IMR-90 (cell line): ENCODE measurements around the gene DLGAP4. TPM values are rescaled to one million over a fixed set of nuclear protein-coding genes. Genes with fewer than 3 reads are reported as not detected.

Experiments
- ATAC-seq: fragments of 200-7000 bp; cut with Tn5 transposase; 2 replicates; pipeline ENCODE4 v1.9.1; 2020; ENCODE audit warnings: low read depth, mild to moderate bottlenecking, moderate library complexity
- BruUV-seq: library from RNA; stranded (reverse); fragments of 400-500 nt; replicated peaks from 2 replicates; lab custom pipeline; 2021; lab: Mats Ljungman, UMichigan
- CTCF ChIA-PET: fragments of 300-600 bp; formaldehyde crosslinking; extraction: SDS; loops from one replicate; lab custom pipeline; 2021; ENCODE audit warnings: antibody characterized with exemption; lab: Yijun Ruan, JAX
- POLR2A ChIA-PET: fragments of 300-600 bp; sonication (Branson Sonifier 250); formaldehyde crosslinking; loops from one replicate; lab custom pipeline; 2022; ENCODE audit warnings: antibody characterized with exemption; ENCODE audit not compliant: unreplicated experiment; lab: Charles Lee
- DNase-seq: peaks from one replicate; pipeline ENCODE4 v3.0.0; 2013
- H2AFZ ChIP-seq: replicated peaks from 2 replicates; pipeline ENCODE3; 2013; ENCODE audit warnings: low read length, mild to moderate bottlenecking; ENCODE audit not compliant: poor library complexity
- H2AK5ac ChIP-seq: 2 replicates; pipeline ENCODE4 v1.6.1; 2013; ENCODE audit warnings: low read depth, low read length, inconsistent platforms
- H2AK9ac ChIP-seq: replicated peaks from 2 replicates; pipeline ENCODE3; 2013; ENCODE audit warnings: mild to moderate bottlenecking, low read depth, low read length, moderate library complexity; ENCODE audit not compliant: poor library complexity
- H2BK120ac ChIP-seq: 2 replicates; pipeline ENCODE4 v1.6.1; 2013; ENCODE audit warnings: low read depth, low read length, inconsistent platforms
- H2BK15ac ChIP-seq: 3 replicates; pipeline ENCODE4 v1.6.1; 2013; ENCODE audit warnings: low read depth, low read length, inconsistent platforms
- H2BK20ac ChIP-seq: 2 replicates; pipeline ENCODE4 v1.6.1; 2013; ENCODE audit warnings: low read depth, mild to moderate bottlenecking, inconsistent platforms, low read length, moderate library complexity
- H2BK5ac ChIP-seq: 2 replicates; pipeline ENCODE4 v1.6.1; 2013; ENCODE audit warnings: mild to moderate bottlenecking, low read depth, low read length, inconsistent platforms; ENCODE audit not compliant: poor library complexity, severe bottlenecking
- H3K14ac ChIP-seq: replicated peaks from 2 replicates; pipeline ENCODE4 v1.6.1; 2013; ENCODE audit warnings: low read depth, low read length, inconsistent platforms
- H3K18ac ChIP-seq: 2 replicates; pipeline ENCODE4 v1.6.1; 2013; ENCODE audit warnings: low read depth, low read length, control low read depth
- H3K23ac ChIP-seq: 2 replicates; pipeline ENCODE4 v1.6.1; 2013; ENCODE audit warnings: low read depth, low read length, inconsistent platforms
- H3K27ac ChIP-seq: 2 replicates; pipeline ENCODE4 v1.5.1; 2013; ENCODE audit warnings: mild to moderate bottlenecking, control low read depth, low read length; ENCODE audit not compliant: insufficient read depth
- H3K27me3 ChIP-seq: 2 replicates; pipeline ENCODE4 v1.6.1; 2013; ENCODE audit warnings: low read length; ENCODE audit not compliant: control insufficient read depth, insufficient read depth
- H3K36me3 ChIP-seq: 2 replicates; pipeline ENCODE4 v1.6.1; 2013; ENCODE audit warnings: low read length, mixed read lengths; ENCODE audit not compliant: control insufficient read depth, insufficient read depth
- H3K4ac ChIP-seq: 2 replicates; pipeline ENCODE4 v1.6.1; 2013; ENCODE audit warnings: low read depth, low read length, inconsistent platforms
- H3K4me1 ChIP-seq: 2 replicates; pipeline ENCODE4 v1.6.1; 2013; ENCODE audit warnings: low read length, mixed read lengths; ENCODE audit not compliant: control insufficient read depth, insufficient read depth
- H3K4me2 ChIP-seq: 2 replicates; pipeline ENCODE4 v1.6.1; 2013; ENCODE audit warnings: low read depth, mild to moderate bottlenecking, control low read depth, low read length, moderate library complexity
- H3K4me3 ChIP-seq: 2 replicates; pipeline ENCODE4 v1.5.1; 2013; ENCODE audit warnings: low read depth, mild to moderate bottlenecking, control low read depth, low read length, moderate library complexity; ENCODE audit not compliant: insufficient read depth
- H3K56ac ChIP-seq: 2 replicates; pipeline ENCODE4 v1.6.1; 2013; ENCODE audit warnings: low read length, inconsistent platforms; ENCODE audit not compliant: insufficient read depth; ENCODE audit errors: extremely low read depth
- H3K79me1 ChIP-seq, 2 experiments: 2 replicates each; pipeline ENCODE4 v1.6.1; 2013; ENCODE audit warnings: low read length in 2 of 2, inconsistent platforms in 1 of 2, low read depth in 1 of 2
- H3K9ac ChIP-seq: 2 replicates; pipeline ENCODE4 v1.6.1; 2013; ENCODE audit warnings: low read depth, low read length, control low read depth
- H3K9me1 ChIP-seq: 2 replicates; pipeline ENCODE4 v1.6.1; 2013; ENCODE audit warnings: low read length, inconsistent platforms; ENCODE audit not compliant: insufficient read depth
- H3K9me3 ChIP-seq: 2 replicates; pipeline ENCODE4 v1.6.1; 2013; ENCODE audit warnings: low read length; ENCODE audit not compliant: control insufficient read depth, insufficient read depth
- H4K20me1 ChIP-seq: 2 replicates; pipeline ENCODE4 v1.6.1; 2013; ENCODE audit warnings: low read length, inconsistent platforms; ENCODE audit not compliant: insufficient read depth
- H4K5ac ChIP-seq: 2 replicates; pipeline ENCODE4 v1.6.1; 2013; ENCODE audit warnings: mild to moderate bottlenecking, low read depth, low read length, control low read depth
- H4K8ac ChIP-seq, 2 experiments: 2 replicates each; pipeline ENCODE4 v1.6.1; 2013; ENCODE audit warnings: low read depth in 2 of 2, low read length in 2 of 2, control low read depth in 1 of 2, inconsistent platforms in 1 of 2
- H4K91ac ChIP-seq: 2 replicates; pipeline ENCODE4 v1.6.1; 2013; ENCODE audit warnings: low read depth, low read length, inconsistent platforms; ENCODE audit not compliant: insufficient read depth
- BHLHE40 ChIP-seq: fragments of 150-350 bp; IDR thresholded peaks from 2 replicates; pipeline ENCODE4 v1.6.1; 2016; ENCODE audit warnings: mild to moderate bottlenecking, low read depth, low read length
- CHD1 ChIP-seq: IDR thresholded peaks from 2 replicates; pipeline ENCODE4 v1.6.1; 2012; ENCODE audit warnings: low read depth, low read length, improper control_type of control experiment
- ELK1 ChIP-seq: fragments of 150-350 bp; IDR thresholded peaks from 2 replicates; pipeline ENCODE4 v1.6.1; 2016; ENCODE audit warnings: low read depth, mild to moderate bottlenecking, low read length, moderate library complexity, borderline replicate concordance
- FOS ChIP-seq: fragments of 150-350 bp; IDR thresholded peaks from 2 replicates; pipeline ENCODE4 v1.6.1; 2016; ENCODE audit warnings: low read depth, low read length
- MAZ ChIP-seq: IDR thresholded peaks from 2 replicates; pipeline ENCODE4 v1.6.1; 2012; ENCODE audit warnings: low read depth, mild to moderate bottlenecking, low read length, improper control_type of control experiment, moderate library complexity, borderline replicate concordance
- NFE2L2 ChIP-seq: fragments of 150-350 bp; IDR thresholded peaks from 2 replicates; pipeline ENCODE4 v1.6.1; 2016; ENCODE audit warnings: low read depth, mild to moderate bottlenecking, low read length
- POLR2A ChIP-seq: IDR thresholded peaks from 2 replicates; pipeline ENCODE4 v1.6.1; 2012; ENCODE audit warnings: mild to moderate bottlenecking, low read depth, low read length
- RCOR1 ChIP-seq: IDR thresholded peaks from 2 replicates; pipeline ENCODE4 v1.6.1; 2012; ENCODE audit warnings: mild to moderate bottlenecking, low read length, improper control_type of control experiment; ENCODE audit not compliant: insufficient replicate concordance
- WGBS, 2 experiments: methylation state at CpG; one replicate each; pipeline versions ENCODE4 v1.1.5 to v1.1.7; 2013; ENCODE audit warnings: missing lambda C conversion rate in 2 of 2; ENCODE audit not compliant: insufficient read length in 1 of 2; ENCODE audit errors: extremely low coverage in 2 of 2; 5-methylcytosine and 5-hydroxymethylcytosine counted together
- dilution Hi-C: fragments of 300-500 bp; cut with HindIII; formaldehyde crosslinking; loops from one replicate; pipeline ENCODE4 v1.14.3; 2018; ENCODE audit warnings: low sequenced_read_pairs; ENCODE audit not compliant: unreplicated experiment
- in situ Hi-C: fragments of 300-500 bp; cut with MboI; formaldehyde crosslinking; loops from 3 replicates; pipeline ENCODE4 v1.14.3; 2019; ENCODE audit warnings: low sequenced_read_pairs, inconsistent platforms, mixed read lengths
- intact Hi-C: fragments of 100-400 bp; cut with micrococcal nuclease; formaldehyde crosslinking; loops from 2 replicates; pipeline ENCODE4 v1.10.0; 2022
- polyA plus RNA-seq, 3 experiments: library from polyadenylated mRNA; depleted of rRNA; stranded (reverse); fragments of >200 nt; gene quantifications; 2 replicates each; pipeline ENCODE4 v1.2.3, GENCODE V29; 2012; ENCODE audit warnings: low replicate concordance in 1 of 3
- total RNA-seq: library from RNA; depleted of rRNA; stranded (reverse); fragments of >200 nt; gene quantifications from 2 replicates; pipeline ENCODE4 v1.2.3, GENCODE V29; 2012

DLGAP4 gene
- total and polyA plus RNA-seq, 2 of the 4 experiments (the other 2 are of a cell fraction) = 32.3 to 73.2 TPM

DNA sequence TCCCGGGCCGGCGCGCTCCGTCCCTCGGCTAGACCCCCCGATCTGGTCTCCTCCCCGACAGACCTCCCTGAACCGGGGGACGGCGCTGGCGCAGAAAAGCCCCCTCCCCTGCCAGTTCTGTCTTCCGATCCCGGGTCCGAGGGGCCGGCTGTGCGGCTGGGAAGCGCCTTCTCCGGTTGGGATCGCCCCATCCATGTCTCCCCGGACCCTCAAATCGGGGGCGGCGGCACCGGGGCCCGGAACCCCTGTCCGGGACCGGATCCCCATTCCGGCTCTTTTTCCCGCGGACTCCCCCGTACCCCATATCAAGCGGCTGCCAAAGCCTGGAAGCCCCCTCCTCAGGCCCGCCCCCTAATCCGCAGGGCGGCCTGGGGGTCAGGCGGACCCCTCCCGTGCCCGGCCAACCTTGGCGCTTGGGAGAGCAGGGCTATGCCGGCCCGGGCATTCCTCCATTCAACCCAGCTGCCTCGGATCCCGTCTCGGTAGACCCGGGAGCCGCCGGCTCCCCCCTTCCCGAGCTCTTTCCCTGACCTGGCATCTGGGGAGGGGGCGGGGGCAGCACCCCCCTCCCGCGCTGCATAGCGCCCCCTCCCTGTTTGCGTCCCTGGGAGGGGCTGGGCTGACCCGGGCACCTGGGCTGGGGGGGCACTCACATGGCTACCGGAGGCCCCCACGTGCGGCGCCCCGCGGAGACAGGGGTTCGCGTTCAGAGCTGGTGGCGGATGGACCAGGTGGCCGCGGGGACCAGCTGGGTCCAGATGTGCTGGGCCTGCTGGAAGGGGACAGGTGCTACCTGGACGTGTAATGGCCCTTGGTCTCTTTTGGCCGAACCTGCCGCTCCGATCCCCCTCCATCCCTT lies 643 bp downstream of the DLGAP4 start:
- H3K4me3 ChIP-seq = no peak overlapping the region
- H3K79me1 ChIP-seq = no peaks in the 10 kb centered on the region
- CTCF ChIA-PET = no interaction called here
- no peaks in the 10 kb centered on the region for H3K4me1 ChIP-seq
- H2BK120ac ChIP-seq = no peak overlapping the region
- no peak overlapping the region for H3K56ac ChIP-seq
- no peak overlapping the region for H2BK20ac ChIP-seq
- TF ChIP-seq POLR2A = no peak
- no peak for TF ChIP-seq CHD1
- no peak for TF ChIP-seq FOS
- TF ChIP-seq NFE2L2 = no peak
- TF ChIP-seq RCOR1 = no peak
- no peak for TF ChIP-seq ELK1
- TF ChIP-seq BHLHE40 = no peak
- no peak for TF ChIP-seq MAZ
- no peak overlapping the region for H3K14ac ChIP-seq
- dilution Hi-C loops (no loop called here), intact Hi-C loops (no loop called here), in situ Hi-C loops (no loop called here)
- no peak overlapping the region for H2AFZ ChIP-seq
- H4K20me1 ChIP-seq = no peaks in the 10 kb centered on the region
- no peaks in the 10 kb centered on the region for H3K9me3 ChIP-seq
- H4K8ac ChIP-seq = no peak overlapping the region
- no peak overlapping the region for H2AK9ac ChIP-seq
- 6% methylated on average over 21 of the region's 70 CpGs; no CpG with 5 or more reads in 1 of the 2 experiments for WGBS, 2 experiments
- DNase-seq = no peak
- H4K5ac ChIP-seq = no peak overlapping the region
- H3K18ac ChIP-seq = no peak overlapping the region
- H2BK15ac ChIP-seq = no peak overlapping the region
- no TSS peak for BruUV-seq
- no peaks in the 10 kb centered on the region for H3K9me1 ChIP-seq
- H3K27me3 ChIP-seq = peaks cover 86% of the 10 kb centered on the region
- no peaks in the 10 kb centered on the region for H3K36me3 ChIP-seq
- H4K91ac ChIP-seq = no peak overlapping the region
- H3K23ac ChIP-seq = no peak overlapping the region
- no peak overlapping the region for H3K4me2 ChIP-seq
- H3K27ac ChIP-seq = no peak overlapping the region
- no peak for ATAC-seq
- H2BK5ac ChIP-seq = no peak overlapping the region
- H2AK5ac ChIP-seq = no peak overlapping the region
- H3K4ac ChIP-seq = no peak overlapping the region
- POLR2A ChIA-PET = no interaction called here
- H3K9ac ChIP-seq = no peak overlapping the region
